ENCODE measurements around the gene GRPEL1.

The GRPEL1 gene

DNA sequence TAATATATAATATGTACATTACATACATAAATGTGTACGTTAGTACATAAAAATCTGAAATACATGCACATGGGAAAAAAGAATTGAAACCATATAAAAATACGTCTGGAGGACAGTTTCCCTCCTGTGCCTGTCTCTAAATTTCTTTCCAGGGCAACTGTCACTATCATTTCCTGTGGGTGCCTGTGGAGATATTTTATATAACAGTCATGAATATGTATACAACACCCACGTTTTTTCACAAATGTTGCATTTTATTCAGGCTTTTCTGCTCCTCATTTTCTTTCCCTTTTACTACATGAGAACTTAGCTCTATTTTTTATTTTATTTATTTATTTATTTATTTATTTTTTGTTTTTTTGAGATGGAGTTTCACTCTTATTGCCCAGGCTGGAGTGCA, 24.2 kb upstream of the GRPEL1 start:
- TF ChIP-seq, protein P1, sequence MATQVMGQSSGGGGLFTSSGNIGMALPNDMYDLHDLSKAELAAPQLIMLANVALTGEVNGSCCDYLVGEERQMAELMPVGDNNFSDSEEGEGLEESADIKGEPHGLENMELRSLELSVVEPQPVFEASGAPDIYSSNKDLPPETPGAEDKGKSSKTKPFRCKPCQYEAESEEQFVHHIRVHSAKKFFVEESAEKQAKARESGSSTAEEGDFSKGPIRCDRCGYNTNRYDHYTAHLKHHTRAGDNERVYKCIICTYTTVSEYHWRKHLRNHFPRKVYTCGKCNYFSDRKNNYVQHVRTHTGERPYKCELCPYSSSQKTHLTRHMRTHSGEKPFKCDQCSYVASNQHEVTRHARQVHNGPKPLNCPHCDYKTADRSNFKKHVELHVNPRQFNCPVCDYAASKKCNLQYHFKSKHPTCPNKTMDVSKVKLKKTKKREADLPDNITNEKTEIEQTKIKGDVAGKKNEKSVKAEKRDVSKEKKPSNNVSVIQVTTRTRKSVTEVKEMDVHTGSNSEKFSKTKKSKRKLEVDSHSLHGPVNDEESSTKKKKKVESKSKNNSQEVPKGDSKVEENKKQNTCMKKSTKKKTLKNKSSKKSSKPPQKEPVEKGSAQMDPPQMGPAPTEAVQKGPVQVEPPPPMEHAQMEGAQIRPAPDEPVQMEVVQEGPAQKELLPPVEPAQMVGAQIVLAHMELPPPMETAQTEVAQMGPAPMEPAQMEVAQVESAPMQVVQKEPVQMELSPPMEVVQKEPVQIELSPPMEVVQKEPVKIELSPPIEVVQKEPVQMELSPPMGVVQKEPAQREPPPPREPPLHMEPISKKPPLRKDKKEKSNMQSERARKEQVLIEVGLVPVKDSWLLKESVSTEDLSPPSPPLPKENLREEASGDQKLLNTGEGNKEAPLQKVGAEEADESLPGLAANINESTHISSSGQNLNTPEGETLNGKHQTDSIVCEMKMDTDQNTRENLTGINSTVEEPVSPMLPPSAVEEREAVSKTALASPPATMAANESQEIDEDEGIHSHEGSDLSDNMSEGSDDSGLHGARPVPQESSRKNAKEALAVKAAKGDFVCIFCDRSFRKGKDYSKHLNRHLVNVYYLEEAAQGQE (IDR thresholded peaks at IDR 0.05; ENCODE audit: insufficient replicate concordance, low read depth) = no peak
- TF ChIP-seq, protein P2, sequence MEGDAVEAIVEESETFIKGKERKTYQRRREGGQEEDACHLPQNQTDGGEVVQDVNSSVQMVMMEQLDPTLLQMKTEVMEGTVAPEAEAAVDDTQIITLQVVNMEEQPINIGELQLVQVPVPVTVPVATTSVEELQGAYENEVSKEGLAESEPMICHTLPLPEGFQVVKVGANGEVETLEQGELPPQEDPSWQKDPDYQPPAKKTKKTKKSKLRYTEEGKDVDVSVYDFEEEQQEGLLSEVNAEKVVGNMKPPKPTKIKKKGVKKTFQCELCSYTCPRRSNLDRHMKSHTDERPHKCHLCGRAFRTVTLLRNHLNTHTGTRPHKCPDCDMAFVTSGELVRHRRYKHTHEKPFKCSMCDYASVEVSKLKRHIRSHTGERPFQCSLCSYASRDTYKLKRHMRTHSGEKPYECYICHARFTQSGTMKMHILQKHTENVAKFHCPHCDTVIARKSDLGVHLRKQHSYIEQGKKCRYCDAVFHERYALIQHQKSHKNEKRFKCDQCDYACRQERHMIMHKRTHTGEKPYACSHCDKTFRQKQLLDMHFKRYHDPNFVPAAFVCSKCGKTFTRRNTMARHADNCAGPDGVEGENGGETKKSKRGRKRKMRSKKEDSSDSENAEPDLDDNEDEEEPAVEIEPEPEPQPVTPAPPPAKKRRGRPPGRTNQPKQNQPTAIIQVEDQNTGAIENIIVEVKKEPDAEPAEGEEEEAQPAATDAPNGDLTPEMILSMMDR (IDR thresholded peaks at IDR 0.05; ENCODE audit: insufficient read depth, low read length) = no peak
- TF ChIP-seq POLR2AphosphoS5 (IDR thresholded peaks at IDR 0.05; ENCODE audit: low read depth) = no peak
- no peak for TF ChIP-seq SPI1 (IDR thresholded peaks at IDR 0.05; ENCODE audit: borderline replicate concordance, low read depth)
- TF ChIP-seq GABPA (IDR thresholded peaks at IDR 0.05; ENCODE audit: low read depth) = no peak
- DNase-seq (ENCODE audit: low read depth in 1 of 2, low spot score in 1 of 2) = no peak
- Histone ChIP-seq H3K4me3 (replicated peaks; ENCODE audit: insufficient read depth, low read length) (no peak overlapping the region), H3K27me3 (ENCODE audit: insufficient read depth, poor library complexity, severe bottlenecking) (peaks cover 6% of the 10 kb centered on the region), H3K27ac (replicated peaks) (no peak overlapping the region)

DNA sequence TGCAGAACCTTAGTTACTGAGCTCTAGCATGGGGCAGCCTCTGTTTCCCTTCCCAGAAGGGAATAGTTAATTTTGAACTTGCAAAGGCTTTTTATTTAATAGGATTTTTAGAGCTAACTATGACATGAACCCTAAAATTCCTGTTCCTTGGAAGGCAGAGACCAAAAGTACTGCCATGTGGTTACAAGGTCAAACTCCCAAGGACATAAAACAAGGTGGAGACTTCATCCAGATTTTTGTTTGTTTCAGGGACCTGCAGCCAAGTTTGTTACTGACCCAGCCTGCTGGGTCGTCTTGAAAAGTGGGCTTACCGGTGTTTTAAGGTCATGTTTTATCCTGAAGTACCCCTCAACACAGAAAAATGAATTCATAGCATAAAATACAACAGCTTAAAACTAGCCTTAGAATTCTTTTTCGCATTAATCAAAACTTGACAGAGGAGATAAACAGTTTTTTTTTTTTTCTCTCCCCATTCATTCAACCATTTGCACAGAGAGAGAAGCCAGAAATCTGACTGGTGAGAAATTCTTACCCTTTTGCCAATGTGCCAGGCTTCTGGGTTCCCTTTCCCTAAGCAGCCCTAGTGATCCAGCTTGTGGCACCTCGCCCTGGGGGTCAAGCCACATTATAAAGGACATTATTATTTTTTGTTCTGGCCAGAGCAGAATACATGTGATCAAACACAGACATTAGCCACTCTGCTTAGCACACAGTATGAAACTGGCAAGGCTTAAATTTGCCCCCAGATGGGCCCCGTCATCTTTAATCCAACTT, 21.5 kb upstream of the GRPEL1 start:
- TF ChIP-seq, protein P1 (IDR thresholded peaks at IDR 0.05; ENCODE audit: insufficient replicate concordance, low read depth) = no peak
- TF ChIP-seq SPI1 (IDR thresholded peaks at IDR 0.05; ENCODE audit: borderline replicate concordance, low read depth) (no peak), POLR2AphosphoS5 (IDR thresholded peaks at IDR 0.05; ENCODE audit: low read depth) (no peak), GABPA (IDR thresholded peaks at IDR 0.05; ENCODE audit: low read depth) (no peak)
- TF ChIP-seq, protein P2 (IDR thresholded peaks at IDR 0.05; ENCODE audit: insufficient read depth, low read length) = no peak
- H3K27ac ChIP-seq (replicated peaks) = no peak overlapping the region
- no peak for DNase-seq (ENCODE audit: low read depth in 1 of 2, low spot score in 1 of 2)
- peaks cover 12% of the 10 kb centered on the region for H3K27me3 ChIP-seq (ENCODE audit: insufficient read depth, poor library complexity, severe bottlenecking)
- no peak overlapping the region for H3K4me3 ChIP-seq (replicated peaks; ENCODE audit: insufficient read depth, low read length)

DNA sequence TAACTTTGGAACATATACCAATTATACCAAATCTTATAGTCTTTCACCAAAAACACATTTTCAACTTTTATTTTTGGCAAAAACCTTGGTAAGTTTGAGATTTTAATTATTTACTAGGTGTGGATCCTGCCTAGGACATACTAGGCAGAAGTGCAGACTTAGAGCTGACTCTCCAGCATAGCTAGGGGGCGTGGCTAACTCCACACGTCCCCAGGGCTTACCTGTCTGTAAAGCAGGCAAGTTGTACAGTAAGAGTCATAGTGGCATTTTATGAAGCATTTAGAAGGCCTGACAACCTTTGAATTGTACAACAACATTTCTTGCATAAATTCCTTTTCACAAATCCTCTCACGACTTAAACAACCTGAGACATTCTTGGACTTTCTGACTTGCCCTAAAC, 19.2 kb upstream of the GRPEL1 start:
- H3K27ac ChIP-seq (replicated peaks) = no peak overlapping the region
- peaks cover 19% of the 10 kb centered on the region for H3K27me3 ChIP-seq (ENCODE audit: insufficient read depth, poor library complexity, severe bottlenecking)
- no peak for DNase-seq (ENCODE audit: low read depth in 1 of 2, low spot score in 1 of 2)
- H3K4me3 ChIP-seq (replicated peaks; ENCODE audit: insufficient read depth, low read length) = no peak overlapping the region
- no peak for TF ChIP-seq SPI1 (IDR thresholded peaks at IDR 0.05; ENCODE audit: borderline replicate concordance, low read depth)
- TF ChIP-seq, protein P1 (IDR thresholded peaks at IDR 0.05; ENCODE audit: insufficient replicate concordance, low read depth) = no peak
- TF ChIP-seq GABPA (IDR thresholded peaks at IDR 0.05; ENCODE audit: low read depth) = no peak
- TF ChIP-seq, protein P2 (IDR thresholded peaks at IDR 0.05; ENCODE audit: insufficient read depth, low read length) = no peak
- no peak for TF ChIP-seq POLR2AphosphoS5 (IDR thresholded peaks at IDR 0.05; ENCODE audit: low read depth)

All from HL-60 (cell line).